Heart right ventricle (tissue), 16 donors: ENCODE data around the gene EPO. TPM values are rescaled to one million over a fixed set of nuclear protein-coding genes. Genes with fewer than 3 reads are reported as not detected.

ENCODE experiments used
- ATAC-seq, 8 donors: fragments of 200-7000 bp; cut with Tn5 transposase; one replicate each; pipeline ENCODE4 v1.9.1; 2020; ENCODE audit warnings: mild to moderate bottlenecking in 8 of 8, moderate library complexity in 8 of 8, moderate number of reproducible peaks in 1 of 8
- DNase-seq, 2 donors: peaks; one replicate each; pipeline ENCODE4 v3.0.0-alpha.2; 2020
- H3K27ac ChIP-seq, 10 donors: fragments of 200-600 bp; sonication (generic) in 2 of 10; one replicate each; pipeline versions ENCODE4 v1.5.0 to v1.8.0; 2020 to 2022; ENCODE audit warnings: mild to moderate bottlenecking in 3 of 10
- H3K27me3 ChIP-seq, 7 donors: fragments of 200-600 bp; one replicate each; pipeline ENCODE4 v1.8.0; 2021 to 2022; ENCODE audit warnings: mild to moderate bottlenecking in 2 of 7
- H3K36me3 ChIP-seq, 9 donors: fragments of 200-600 bp; sonication (generic) in 1 of 9; one replicate each; pipeline versions ENCODE4 v1.5.0 to v1.8.0; 2020 to 2022; ENCODE audit warnings: mild to moderate bottlenecking in 2 of 9
- H3K4me1 ChIP-seq, 9 donors: fragments of 200-600 bp; sonication (generic) in 1 of 9; one replicate each; pipeline versions ENCODE4 v1.5.0 to v1.8.0; 2020 to 2022; ENCODE audit warnings: mild to moderate bottlenecking in 4 of 9
- H3K4me3 ChIP-seq, 10 donors: fragments of 200-600 bp; sonication (generic) in 2 of 10; one replicate each; pipeline versions ENCODE4 v1.5.0 to v1.8.0; 2020 to 2022; ENCODE audit warnings: mild to moderate bottlenecking in 7 of 10, moderate library complexity in 2 of 10
- H3K9me3 ChIP-seq, 11 donors: fragments of 200-600 bp in 10 of 11; sonication (generic) in 2 of 11; one replicate each; pipeline versions ENCODE4 v1.5.0 to v1.8.0; 2013 to 2022; ENCODE audit warnings: mild to moderate bottlenecking in 2 of 11, control low read depth in 1 of 11, moderate library complexity in 1 of 11
- WGBS, 2 donors: extraction: QIAGEN DNeasy Blood & Tissue Kit; methylation state at CpG; one replicate each; pipeline ENCODE4 v1.1.7; 2013; ENCODE audit warnings: inconsistent platforms in 1 of 2; 5-methylcytosine and 5-hydroxymethylcytosine counted together
- intact Hi-C, 10 donors: fragments of 100-400 bp; cut with DNase I; formaldehyde crosslinking; loops; one replicate each; pipeline versions ENCODE4 v1.11.1 to v1.14.2; 2022
- polyA plus RNA-seq, 2 donors: library from polyadenylated mRNA; stranded (reverse); fragments of 200-250 nt; gene quantifications; one replicate each; pipeline ENCODE4 v1.2.3, GENCODE V29; 2013
- total RNA-seq, 10 donors: library from RNA; stranded (reverse); fragmentation: NEBNext Ultra II Directional in 3 of 10; extraction: Animal tissue kit (Norgen Biotek cat#: 25700) in 3 of 10; gene quantifications; one replicate each; pipeline versions ENCODE4 v1.2.1 to v1.2.4, GENCODE V29; 2021 to 2023
- TF ChIP-seq, protein P1 (sequence below), 9 donors: fragments of 200-600 bp; sonication (generic) in 2 of 9; IDR thresholded peaks; one replicate each; pipeline versions ENCODE4 v1.5.0 to v1.8.0; 2021 to 2022; ENCODE audit warnings: antibody characterized with exemption in 9 of 9, mild to moderate bottlenecking in 5 of 9, moderate library complexity in 1 of 9
- donor health status: Arrhythmogenic right ventricular cardiomyopathy.
- donor health status: ischemic (EF 13 %, LVEDD 7.1; RV severe dilation, severe dysfunction).
- donor health status: healthy with polysubstance abuse.
- donor health status: DM: no; HTN: yes; CAD: no.
- donor health status: DM: no; HTN: no; CAD: no.
- donor health status: ischemic (EF 25% LVEDD 6.9; RV normal size, moderate dysfunction).
- donor health status: ischemic (EF 25% LVEDD 5.7; RV mildly dilated, moderate dysfunction).
- donor health status: healthy.
- donor health status: DM: yes; HTN: yes; CAD: no.
- donor health status: Ischemic cardiomyopathy.
- donor health status: ischemic (EF 35%, LVEDD 5.7; RV mildly dilated, moderate dysfunction).
- donor health status: nonischemic (EF 11% LVEDD 7.7; RV severe dilation, severe dysfunction).
- donor health status: DM: yes; HTN: yes; CAD: no.
- donor health status: PGD.
- donor health status: ischemic (EF 29% LVEDD 5.4; RV normal size, mild dysfunction).
- donor health status: nonischemic (EF 23%, LVEDD 6.1; RV moderate dilation, normal function).

Gene EPO
- total and polyA plus RNA-seq, 12 donors, result 0.23 TPM; not detected in 11

DNA sequence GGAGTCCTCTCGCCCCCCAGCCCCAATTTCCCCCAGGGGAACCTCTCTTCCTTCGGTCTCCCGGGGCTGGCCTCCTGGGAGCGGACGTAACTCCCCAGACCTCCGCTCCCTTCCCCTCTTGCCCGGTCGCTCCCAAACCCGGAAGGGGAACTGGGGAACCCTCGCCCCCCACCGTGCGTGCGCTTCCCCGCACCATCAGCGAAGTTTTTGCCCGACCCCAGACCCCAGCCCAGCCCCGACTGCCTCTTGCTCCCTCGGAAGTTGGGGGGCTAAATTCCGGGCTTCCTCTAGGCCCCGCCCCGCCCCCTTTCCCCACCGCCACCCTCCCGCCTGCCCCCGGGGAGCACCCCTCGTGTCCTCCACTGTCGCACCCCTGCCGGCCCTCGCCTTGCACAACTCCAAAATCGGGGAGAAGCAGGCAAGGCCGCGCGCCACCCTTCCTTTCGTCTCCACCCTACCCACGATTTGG, 46.3 kb upstream of the EPO start:
- intact Hi-C loops, result loop anchor here in 5 of 10 donors (1.0 to 10.0 kb wide), 9 partner anchors 17 to 199 kb away; partner anchors contain the start of genes MOSPD3 (in 4 of the 5), FBXO24 (in 1 of the 5), LRCH4 (in 1 of the 5) and TSC22D4 (in 1 of the 5)

DNA sequence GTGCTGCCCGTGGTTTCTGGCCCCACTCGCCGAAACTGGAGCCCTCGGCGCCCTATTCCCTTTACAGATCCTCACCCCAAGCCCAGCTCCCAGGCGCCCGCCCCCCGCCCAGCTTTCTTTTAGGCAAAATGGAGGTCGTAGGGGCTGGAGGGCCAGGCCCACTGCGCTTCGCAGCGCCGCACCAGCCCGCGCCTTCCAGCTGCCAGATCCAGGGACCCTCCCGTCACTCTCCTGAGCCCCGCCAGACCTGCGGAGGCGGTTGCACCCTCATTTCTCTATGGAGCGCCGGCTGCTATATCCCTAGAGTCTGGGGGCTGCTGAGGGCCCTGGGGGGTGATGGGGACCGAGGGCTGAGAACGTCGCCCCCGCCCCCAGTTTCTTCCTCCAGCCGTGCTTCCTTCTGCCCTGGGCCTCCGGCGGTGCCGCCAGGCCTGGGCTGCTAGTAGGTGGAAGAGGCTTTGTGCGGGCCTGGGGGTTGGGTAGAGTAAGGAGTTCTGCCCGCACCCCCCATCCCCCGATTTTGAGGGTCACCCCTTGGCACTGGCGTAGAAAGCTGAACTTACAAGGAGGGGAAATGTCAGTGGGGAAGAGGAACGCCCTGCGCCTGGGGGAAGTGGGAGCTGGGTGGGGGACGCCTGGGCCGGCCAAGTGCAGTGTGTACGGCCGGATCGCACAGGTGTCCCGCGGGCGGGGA, 45.7 kb upstream of the EPO start:
- Histone ChIP-seq H3K27me3 (no peaks in the 10 kb centered on the region), H3K4me1 (peaks cover 0 to 44% (median 23%) of the 10 kb centered on the region in 9 donors), H3K36me3 (peaks cover 0 to 34% (median 29%) of the 10 kb centered on the region in 9 donors), H3K4me3 (peak overlapping the region; percentile 95 to 99 (median 96)), H3K27ac (peak overlapping the region; percentile 78 to 100 (median 98)), H3K9me3 (no peaks in the 10 kb centered on the region)
- ATAC-seq (peak in 1 of 8 donors; percentile 1), DNase-seq (peak in 1 of 2 donors; percentile 38)
- 0 to 1% methylated on average over 43 of the region's 43 CpGs for WGBS, 2 donors
- TF ChIP-seq, protein P1, sequence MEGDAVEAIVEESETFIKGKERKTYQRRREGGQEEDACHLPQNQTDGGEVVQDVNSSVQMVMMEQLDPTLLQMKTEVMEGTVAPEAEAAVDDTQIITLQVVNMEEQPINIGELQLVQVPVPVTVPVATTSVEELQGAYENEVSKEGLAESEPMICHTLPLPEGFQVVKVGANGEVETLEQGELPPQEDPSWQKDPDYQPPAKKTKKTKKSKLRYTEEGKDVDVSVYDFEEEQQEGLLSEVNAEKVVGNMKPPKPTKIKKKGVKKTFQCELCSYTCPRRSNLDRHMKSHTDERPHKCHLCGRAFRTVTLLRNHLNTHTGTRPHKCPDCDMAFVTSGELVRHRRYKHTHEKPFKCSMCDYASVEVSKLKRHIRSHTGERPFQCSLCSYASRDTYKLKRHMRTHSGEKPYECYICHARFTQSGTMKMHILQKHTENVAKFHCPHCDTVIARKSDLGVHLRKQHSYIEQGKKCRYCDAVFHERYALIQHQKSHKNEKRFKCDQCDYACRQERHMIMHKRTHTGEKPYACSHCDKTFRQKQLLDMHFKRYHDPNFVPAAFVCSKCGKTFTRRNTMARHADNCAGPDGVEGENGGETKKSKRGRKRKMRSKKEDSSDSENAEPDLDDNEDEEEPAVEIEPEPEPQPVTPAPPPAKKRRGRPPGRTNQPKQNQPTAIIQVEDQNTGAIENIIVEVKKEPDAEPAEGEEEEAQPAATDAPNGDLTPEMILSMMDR (IDR thresholded peaks at IDR 0.05), result no peak
- intact Hi-C loops, result loop anchor here in 5 of 10 donors (2.0 to 10.0 kb wide), 6 partner anchors 16 to 242 kb away; partner anchors contain the start of genes MOSPD3 (in 2 of the 5) and TSC22D4 (in 1 of the 5)

More for the DNA sequence above, 46.3 kb upstream of the EPO start:
- Histone ChIP-seq H3K4me3 (peak overlapping the region; percentile 95 to 99 (median 96)), H3K4me1 (peaks cover 0 to 38% (median 23%) of the 10 kb centered on the region in 9 donors), H3K27me3 (no peaks in the 10 kb centered on the region), H3K36me3 (peaks cover 0 to 28% (median 25%) of the 10 kb centered on the region in 9 donors), H3K27ac (peak overlapping the region; percentile 78 to 100 (median 98)), H3K9me3 (no peaks in the 10 kb centered on the region)
- 0 to 1% methylated on average over 28 to 34 of the region's 34 CpGs for WGBS, 2 donors
- DNase-seq (peak; percentile 59), ATAC-seq (peak in 2 of 8 donors; percentile 0)
- TF ChIP-seq, protein P1 (IDR thresholded peaks at IDR 0.05), result no peak

DNA sequence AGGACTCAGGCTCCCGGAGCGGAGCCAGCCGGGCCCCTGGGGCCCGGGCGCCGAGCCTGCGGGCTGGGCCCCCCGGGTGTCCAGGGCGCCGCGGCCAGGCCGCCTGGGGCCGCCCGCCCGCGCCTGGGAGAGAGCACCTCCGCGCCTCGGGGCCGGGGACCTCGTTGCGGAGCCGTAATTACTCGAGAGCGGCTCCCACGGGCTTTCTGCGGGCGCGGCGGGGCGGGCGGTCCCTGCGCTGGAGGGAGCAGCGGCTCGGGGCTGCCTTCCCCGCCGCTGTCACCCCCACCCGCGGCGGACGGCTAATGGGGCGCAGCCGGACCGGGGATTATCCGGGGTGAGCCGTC, 45.2 kb upstream of the EPO start:
- Histone ChIP-seq H3K27me3 (no peaks in the 10 kb centered on the region), H3K9me3 (no peaks in the 10 kb centered on the region), H3K36me3 (peaks cover 0 to 39% (median 29%) of the 10 kb centered on the region in 9 donors), H3K4me3 (peak overlapping the region; percentile 95 to 99 (median 96)), H3K27ac (peak overlapping the region; percentile 78 to 100 (median 98)), H3K4me1 (peaks cover 0 to 49% (median 23%) of the 10 kb centered on the region in 9 donors)
- ATAC-seq, result no peak
- WGBS, 2 donors, result 0% methylated on average over 39 to 46 of the region's 46 CpGs
- TF ChIP-seq, protein P1 (IDR thresholded peaks at IDR 0.05), result no peak
- no peak for DNase-seq
- intact Hi-C loops, result loop anchor here in 3 of 10 donors (2.0 to 10.0 kb wide), 4 partner anchors 16 to 243 kb away; partner anchors contain the start of genes MOSPD3 (in 1 of the 3) and TSC22D4 (in 1 of the 3)

DNA sequence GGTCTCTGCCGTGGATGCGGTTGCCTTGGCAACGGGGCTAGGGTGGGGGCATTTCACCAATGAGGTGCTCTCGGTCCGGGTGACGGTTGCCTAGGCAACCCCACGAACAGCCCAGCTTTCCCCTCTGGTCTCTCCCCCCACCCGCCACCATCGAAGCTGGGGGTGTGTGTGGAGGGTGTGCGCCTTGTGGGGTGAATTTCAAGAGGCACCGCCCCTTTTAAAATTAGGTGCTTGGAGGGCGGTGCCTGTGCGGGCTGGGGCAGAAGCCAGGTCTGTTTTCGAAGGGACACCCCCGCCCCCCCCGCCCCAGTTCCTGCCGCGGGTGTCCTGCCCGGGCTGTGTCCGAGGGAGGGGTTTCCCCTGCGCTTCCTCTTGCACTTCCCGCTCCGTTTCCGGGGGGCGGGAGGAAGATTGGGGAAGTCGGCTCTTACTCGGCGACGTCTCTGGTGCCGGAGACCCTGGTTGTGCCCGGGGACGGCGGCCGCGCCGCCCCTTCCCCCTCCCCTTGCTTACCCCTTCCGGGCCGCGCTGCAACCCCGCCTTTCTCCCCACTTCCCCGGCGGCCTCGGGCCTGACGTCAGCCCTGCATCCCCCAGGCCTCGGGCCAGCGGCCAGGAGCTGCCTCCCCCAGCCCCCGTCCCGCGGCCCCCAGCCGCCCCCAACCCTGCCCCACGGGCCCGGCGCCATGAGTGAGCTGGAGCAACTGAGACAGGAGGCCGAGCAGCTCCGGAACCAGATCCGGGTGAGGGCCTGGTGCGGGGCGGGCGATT, 44.5 kb upstream of the EPO start:
- intact Hi-C loops, result loop anchor here in 3 of 10 donors (2.0 to 10.0 kb wide), 4 partner anchors 15 to 243 kb away; partner anchors contain the start of genes MOSPD3 (in 1 of the 3) and TSC22D4 (in 1 of the 3)
- H3K4me1 ChIP-seq, result peaks cover 0 to 55% (median 23%) of the 10 kb centered on the region in 9 donors
- peak overlapping the region; percentile 95 to 99 (median 96) for H3K4me3 ChIP-seq
- no peaks in the 10 kb centered on the region for H3K9me3 ChIP-seq
- WGBS, 2 donors, result 2 to 3% methylated on average over 52 to 59 of the region's 59 CpGs
- H3K27ac ChIP-seq, result peak overlapping the region; percentile 78 to 100 (median 98)
- TF ChIP-seq, protein P1 (IDR thresholded peaks at IDR 0.05), result no peak
- peak; percentile 8 to 56 (median 36) for ATAC-seq
- peaks cover 0 to 46% (median 29%) of the 10 kb centered on the region in 9 donors for H3K36me3 ChIP-seq
- H3K27me3 ChIP-seq, result no peaks in the 10 kb centered on the region
- peak; percentile 84 to 87 for DNase-seq
